NOMO-1 treated with dmso at 0.1 percent for 144 hours (cell line): ENCODE results near the gene UBE3C.

Source experiments
- DNase-seq: peaks from one replicate; lab custom pipeline; 2025; ENCODE audit not compliant: unreplicated experiment; lab: John Stamatoyannopoulos, UW

Gene UBE3C

DNA sequence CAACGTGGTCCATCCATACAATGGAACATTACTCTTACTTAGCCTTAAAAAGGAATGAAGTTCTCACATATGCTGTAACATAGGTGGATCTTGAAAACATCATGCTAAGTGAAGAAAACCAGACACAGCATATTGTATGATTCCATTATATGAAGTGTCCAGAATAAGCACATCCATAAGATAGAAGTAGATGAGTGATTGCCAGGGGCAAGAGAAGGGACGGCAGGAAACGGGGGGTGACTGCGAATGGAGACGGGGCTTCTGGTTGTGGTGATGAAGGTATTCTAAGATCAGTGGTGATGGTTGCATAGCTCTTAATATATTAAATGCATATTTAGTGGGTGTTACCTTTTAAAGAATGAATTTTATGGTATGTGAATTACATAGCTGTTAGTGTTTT is 29.8 kb downstream of the UBE3C start:
- no peak for DNase-seq

DNA sequence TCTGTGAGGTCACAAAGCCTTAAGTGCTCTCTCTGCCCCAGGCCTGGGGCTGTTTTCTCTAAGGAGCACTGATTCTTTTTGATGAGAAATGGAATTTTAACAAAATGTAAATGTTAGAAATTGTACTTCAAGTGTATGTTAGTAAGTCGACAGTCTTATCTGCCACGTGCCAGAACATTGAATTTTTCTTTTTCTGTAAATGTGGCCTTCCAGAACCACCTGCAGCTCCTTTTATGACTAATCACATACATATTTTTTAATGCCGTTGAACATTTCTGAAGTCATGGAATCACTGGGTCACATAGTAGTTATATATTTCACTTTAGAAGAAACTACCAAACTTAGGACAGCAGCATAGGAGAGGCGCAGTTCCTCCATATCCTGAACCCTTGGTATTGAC is 38.0 kb downstream of the UBE3C start:
- no peak for DNase-seq

DNA sequence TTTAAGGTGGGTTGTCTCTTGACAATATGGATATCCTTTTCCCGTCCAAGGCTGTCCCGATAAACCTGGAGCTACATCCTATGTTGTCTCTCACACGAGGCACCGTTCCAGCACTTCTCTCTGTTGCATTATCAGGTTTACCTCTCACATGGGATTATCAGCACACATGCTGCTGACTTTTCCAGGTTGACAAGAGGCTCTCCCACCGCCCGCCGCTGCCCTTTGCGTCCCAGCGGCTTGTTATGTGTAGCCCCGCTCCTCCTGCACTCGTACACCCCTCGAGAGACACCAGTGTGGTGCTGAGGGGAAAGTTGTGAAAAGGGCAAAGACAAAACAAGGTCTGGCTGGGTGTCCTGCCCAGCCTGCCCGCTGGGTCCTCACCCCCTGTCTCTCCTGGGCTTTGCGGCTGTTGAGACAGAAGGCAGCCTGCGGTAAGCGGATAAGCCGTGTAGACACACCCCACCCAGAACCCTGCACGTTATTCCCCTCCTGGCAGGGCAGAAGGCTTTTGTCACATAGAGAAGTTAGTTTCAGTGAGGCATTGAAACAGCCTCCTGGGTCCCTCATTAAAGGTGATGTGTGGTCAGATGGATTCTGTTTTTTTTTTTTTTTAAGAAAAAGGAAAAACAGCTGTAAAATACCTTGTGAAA is 38.7 kb downstream of the UBE3C start:
- no peak for DNase-seq

DNA sequence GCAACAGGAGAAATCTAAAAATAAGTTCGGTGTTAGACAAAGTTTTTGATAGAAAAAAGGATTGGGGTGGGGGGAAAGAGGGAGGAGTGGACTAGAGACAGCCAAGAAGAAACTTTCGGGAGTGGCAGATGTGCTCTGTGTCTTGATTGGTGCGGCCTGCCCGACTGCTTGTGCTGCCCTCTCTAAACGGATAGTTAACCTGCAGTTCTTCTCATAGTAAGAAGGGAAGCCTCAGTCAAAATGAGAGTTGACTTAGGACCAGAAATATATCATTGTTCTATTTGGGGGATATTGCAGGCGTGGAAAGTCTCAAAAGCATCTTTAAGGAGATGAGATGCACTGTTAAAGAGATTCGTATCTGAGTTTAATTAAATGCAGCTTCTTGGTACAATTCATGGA is 39.3 kb downstream of the UBE3C start:
- no peak for DNase-seq

DNA sequence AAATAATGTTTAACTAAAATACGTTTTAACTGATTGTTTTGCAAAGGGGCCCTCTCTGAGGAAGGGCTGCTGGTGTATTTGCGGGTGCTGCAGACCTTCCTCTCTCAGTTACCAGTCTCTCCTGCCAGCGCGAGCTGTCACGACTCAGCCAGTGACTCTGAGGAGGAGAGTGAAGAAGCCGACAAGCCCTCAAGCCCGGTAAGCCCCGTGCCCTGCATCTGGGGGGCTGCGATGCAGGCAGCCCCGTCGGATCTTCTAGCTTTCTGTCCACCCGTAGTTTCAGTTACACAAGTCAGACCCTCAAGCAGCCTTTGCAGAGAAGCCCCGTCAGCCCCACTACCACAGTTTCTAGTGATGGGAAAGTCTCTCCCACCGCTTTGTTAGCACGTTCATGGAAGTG is 45.1 kb downstream of the UBE3C start:
- DNase-seq: no peak

DNA sequence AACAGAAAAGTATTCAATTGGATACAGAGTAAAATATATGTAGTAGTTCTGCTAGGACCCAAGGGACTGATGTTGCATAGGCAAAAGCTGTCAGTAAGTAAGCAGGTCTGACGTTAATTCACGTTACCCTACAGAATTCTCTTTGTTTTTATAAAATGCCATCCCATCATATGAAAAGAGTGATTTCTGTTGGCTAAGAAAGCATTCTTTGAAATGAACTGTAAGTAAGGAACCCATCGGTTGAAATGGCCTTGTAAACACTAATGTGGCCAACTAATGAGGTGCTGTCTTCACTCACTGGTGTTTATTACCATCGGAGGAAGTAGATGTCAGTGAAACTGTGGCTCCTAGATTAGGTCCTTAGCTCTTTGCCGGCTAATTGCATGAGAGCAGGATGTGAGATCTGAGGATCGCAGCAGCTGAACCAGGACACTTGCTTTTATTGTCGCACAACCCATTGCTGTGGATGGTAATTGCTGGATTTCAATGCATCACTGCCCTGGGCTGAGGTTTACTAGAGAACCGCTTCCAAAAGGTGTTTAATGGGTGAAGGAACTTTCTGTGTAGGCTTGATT is 49.5 kb downstream of the UBE3C start:
- no peak for DNase-seq

DNA sequence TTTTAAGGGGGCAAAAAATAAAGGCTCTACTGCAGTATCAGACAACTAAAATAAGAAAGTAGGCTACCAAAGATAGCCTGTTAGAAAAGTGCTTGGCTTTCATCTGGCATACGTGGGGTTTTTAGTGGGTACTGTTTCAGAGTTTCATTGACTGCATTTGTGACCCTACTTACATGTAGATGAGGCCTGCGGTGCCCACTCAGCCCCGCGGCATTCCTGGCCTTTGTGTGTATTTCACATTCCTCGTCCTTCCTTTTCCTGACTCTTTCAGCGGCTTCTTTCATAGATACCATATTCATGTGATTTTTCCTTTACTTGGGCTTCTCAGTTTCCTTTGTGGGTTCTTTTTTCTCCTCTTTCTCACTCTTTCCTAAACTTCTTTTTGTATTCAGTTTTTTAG is 50.7 kb downstream of the UBE3C start:
- no peak for DNase-seq

DNA sequence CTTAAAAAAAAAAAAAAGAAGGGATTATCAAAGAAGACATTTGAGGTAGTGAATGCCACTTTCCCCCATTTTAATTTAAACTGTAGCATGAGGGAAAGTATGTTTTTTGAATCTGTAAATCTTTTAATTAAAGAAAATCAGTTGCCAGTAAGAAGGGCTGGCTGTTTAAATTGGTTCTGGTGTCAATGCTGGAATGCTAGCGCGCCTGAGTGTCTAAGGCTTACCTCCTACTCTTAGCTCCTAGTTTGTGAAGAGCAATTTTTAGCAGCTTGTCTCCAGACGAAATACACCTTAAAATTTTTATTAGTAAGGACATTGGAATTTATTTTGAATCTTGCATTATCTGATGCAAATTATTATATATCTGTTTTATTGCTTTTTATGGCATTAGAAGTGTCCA is 54.1 kb downstream of the UBE3C start:
- DNase-seq: no peak

DNA sequence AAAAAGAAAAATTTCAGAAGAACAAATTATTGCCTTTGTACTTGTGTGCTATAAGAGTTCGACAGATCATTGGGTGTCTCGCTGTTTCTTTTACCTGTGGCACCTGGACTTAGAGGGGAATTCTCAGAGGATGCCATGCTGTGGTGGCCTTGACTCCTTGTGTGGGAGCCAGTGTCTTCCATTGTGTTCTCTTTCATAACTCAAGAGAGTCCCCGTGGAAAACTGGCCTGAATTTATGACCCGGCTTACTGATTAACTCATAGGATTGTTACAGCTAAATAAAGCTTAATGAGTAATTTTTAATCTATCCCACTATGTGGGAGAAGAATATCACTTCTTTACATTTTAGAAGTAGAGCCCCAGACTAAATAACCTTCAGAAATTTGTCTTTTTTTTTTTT is 54.5 kb downstream of the UBE3C start:
- DNase-seq: no peak

DNA sequence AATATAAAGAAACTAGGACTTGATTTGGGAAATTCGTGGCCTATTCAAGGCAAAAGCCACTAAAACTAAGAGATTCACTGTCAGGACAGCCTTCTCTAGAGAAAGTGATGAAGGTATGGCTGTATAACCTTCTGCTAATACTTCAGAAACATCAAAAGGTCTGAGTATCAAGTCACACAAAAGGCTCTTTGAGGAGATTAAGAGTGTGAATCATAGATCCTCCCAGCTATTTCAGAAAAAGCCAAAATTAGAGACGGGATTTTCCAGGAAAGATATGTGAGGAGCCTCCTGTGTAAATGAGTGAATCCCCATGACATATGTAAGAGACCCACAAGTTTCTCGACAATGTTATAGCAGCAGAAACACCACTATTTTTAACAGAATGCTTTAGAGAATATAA is 56.2 kb downstream of the UBE3C start:
- no peak for DNase-seq

DNA sequence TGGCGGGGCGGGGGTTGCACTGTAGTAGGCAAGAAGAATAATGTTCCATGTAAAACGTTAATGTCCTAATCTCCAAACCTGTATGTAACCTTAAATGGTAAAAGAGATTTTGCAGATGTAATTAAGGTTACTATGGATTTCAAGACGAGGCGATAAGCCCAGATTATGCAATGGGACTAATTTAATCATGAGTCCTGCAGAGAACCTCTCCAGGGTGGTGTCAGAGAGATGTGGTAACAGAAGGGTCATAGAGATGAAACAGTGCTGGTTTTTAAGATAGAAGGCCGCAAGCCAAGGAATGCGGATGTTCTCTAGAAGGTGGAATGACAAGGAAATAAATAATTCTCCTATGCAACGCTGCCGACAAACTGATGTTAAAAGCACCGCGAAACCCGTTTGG is 57.1 kb downstream of the UBE3C start:
- DNase-seq: no peak

DNA sequence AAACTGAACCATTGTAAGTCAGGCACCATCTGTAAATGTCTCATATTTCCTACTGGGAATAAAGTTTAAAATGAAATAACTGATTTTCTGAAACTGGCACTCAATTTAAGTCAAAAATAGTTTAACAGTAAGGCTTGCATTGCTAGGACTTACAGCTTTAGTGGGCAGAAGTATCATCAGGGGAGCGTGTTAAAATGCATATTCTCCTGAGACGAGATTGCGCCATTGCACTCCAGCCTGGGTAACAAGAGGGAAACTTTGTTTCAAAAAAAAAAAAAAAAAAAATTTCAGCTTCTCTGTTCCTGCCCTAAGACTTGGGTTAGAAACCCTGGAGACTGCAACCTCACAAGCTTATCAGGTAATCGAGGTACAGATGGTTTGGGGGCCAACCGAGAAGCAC is 65.4 kb downstream of the UBE3C start:
- DNase-seq: no peak

DNA sequence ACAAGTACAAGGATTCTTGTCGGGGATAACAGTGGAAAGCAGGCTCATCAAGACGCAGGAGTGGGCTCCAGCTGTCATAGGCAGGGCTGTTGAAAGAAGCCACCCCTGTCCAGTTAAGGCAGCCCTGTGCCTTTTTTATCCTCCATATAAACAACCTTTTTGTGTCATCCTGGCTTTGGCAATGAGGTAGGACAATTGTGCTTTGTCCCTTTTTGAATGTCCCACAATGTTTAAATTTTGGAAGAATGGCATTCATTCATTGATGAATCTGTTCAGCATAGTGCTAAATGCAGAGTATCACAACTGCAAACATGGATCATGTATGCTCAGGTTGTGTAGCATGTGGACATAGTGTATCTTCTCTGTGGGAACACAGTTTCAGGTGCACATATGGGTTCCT is 66.7 kb downstream of the UBE3C start:
- DNase-seq: no peak

DNA sequence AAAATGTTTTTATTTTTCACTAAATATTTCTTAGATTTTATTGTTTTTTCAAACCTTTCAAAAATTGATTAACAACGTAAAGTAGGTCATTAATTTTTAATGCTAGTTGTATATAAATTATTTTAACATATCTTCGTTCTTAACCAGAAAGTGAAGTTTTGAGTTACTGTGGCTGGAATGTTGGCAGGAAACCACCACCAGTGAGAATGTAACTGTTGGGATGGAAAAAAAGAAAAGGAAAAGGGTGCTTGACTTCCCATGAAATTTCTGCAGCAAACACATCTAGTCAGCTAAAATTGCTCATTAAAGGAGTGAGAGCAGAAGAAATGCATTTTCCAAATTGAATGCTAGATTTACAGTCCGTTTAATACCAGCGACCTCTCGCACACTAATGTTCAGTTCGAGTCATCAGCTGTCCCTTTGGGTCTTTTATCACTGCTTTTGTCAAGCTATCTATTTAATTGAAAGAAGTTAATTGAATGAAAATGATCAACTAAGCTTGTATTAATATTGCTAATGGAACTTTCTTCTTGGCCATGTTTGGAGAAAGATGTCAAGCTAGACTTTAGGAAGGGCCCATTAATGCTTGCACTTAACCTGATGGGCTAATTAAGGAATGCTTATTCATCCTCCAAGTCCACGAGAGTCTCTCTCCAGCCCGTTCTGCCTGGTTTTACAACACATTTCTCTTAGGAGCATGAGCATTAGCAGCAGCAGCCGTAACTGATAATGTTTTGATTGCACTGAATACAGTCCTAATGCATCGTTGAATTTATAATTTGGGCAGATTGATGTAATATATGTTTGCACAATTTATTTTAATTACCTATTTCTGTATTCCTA is 70.1 kb downstream of the UBE3C start:
- no peak for DNase-seq

DNA sequence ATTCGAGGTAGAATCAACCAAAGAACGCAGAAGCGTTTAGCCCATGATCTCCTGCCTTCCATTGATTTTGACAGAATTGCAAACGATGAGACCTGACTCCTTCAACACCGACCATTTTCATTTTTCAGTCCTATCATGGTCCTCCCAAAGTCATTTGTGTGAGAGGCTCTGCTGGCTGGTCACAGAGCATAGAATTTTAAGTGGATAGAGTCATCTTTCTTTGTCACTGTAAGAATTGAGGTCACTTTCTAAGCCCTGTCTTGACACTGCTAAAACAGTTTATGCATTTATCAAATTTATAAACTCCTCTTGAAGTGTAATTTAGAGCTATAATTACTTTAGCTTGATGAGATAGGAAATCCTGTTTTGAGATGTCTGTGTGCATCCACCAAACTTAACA is 72.0 kb downstream of the UBE3C start:
- no peak for DNase-seq

DNA sequence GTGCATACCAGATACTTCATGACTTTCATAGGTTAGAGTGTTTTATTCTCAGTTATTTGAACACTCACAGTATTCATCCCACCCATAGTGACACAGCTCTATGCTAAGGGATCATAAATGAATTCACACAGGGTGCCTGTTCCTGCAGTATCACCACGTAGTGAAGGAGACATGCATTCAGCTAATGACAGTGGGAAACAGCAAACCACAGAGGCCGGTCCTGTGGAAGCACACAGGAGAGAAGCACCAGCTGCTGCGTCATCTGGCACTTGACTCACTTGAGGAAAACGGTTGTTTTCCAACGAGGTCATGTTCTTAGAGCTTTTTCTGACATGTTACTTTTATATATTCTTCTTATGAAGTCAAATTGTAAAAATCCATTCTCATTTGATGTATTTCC is 73.0 kb downstream of the UBE3C start:
- no peak for DNase-seq

DNA sequence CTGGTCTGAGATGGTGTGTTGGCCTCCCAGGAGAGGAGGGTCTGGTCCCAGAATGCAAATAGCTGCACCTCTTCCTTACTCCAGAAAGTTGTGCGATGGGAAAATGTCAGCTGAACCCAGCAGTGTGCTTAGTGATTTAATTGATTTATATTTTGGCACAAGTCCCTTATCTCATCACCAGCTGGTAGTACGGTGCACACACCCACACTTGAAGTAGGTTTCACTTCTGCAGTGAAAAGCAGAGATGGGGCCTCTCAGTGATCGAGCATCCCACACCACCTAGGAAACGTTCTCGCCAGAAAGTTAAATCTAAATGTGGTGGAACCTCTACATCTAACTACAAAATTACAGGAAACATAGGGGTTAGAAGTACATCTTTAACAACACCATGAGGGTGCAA is 80.4 kb downstream of the UBE3C start:
- DNase-seq: no peak

DNA sequence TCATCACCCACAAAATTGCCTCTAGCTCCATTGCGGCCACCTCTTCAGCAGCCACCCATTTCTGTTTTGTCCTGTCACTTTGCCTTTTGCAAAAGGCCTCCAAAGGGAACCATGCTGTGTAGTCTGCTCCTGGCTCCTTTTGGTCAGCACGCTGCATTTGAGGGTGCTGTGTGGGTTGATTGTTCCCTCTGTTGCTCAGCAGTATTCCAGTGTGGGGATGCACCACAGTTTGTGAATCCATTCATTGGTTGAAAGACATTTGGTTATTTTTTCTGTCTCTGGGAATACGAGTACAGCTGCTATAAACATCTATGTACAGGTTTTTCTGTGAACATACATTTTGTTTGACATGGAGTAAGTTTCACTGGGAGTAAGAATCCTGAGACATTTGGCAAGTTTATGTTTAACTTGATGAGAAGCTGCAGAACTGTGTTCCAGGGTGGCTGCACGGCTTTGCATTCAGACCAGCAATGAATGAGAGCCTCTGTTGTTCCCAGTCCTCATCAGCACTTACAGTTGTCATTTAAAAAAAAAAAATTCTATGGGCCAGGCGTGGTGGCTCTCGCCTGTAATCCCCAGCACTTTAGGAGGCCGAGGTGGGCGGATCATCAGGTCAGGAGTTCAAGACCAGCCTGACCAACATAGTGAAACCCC is 82.3 kb downstream of the UBE3C start:
- DNase-seq: no peak

DNA sequence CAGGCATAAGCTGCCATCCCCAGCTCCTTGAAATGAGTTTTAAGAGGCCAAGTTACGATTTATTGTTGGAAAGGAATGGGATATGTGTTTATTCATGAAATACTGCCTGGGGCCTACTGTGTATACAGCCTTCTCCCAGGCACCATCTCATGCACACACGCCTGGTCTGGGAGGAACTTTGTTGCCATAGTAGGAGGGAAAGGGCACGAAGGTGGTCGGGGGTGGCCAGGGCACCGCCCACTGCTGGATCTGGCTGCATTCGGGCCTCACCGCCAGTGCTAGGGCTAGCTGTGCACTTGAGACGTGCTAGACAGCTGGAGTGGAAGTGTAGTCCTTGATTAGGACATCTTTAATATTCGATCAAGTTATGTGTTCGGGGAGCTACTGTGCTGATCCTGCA is 84.0 kb downstream of the UBE3C start:
- no peak for DNase-seq

DNA sequence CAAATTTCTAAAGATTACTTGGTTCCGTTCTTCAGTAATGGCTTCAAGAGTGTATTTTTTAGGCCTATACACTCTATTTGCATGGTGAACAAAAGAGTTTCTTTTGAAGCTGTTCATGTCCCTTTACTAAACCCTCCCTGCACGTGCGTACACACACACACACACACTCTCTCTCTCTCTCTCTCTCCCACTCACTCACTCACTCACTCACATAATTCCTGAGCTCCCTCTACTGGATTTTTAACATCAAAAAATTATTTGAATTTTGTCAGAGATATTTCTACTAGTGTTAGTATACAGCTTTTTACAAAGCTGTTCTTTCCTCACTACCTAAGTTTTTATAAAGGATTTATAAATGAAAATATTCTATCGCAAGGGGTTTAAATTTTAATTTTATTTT is 85.9 kb downstream of the UBE3C start:
- DNase-seq: no peak

DNA sequence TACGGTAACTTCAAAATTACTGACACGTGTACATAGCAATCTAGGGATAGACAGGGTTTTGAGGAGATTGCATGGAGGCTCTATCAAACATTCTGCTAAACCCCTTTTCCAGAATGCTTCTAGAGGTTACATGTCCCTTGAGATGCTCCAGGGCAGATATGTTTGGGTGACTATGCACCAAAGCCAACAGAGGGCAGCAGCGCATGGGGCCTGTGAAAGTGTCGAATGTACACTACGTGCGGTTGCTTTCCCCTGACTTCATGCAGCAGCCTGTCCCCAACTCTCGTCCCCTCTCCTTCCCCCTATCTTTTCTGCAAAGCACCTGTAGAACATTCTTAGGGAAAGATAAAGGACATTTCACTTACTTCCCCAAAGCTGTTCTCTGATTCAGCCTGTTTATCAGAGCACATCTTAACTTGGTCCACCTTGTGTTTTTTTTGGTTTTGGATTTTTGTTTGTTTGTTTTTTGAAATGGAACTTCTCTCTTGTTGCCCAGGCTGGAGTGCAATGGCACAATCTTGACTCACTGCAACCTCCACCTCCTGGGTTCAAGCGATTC is 90.2 kb downstream of the UBE3C start:
- no peak for DNase-seq

DNA sequence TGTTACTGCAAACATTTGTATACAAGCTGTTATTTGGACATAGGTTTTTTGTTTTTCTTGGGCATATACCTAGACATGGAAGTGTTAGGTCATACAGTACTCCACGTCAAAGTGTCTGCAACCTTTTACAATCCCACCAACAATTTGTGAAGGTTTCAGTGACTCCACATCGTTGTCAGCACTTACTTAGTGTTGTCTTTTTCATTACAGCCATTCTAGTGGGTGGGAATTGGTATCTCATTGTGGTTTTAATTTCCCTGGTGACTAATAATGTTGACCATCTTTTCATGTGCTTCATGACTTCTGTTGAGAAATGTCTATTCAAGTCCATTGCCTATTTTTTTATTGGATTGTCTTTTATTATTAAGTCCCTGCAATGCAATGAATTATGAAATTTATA is 95.0 kb downstream of the UBE3C start:
- DNase-seq: no peak
